GM08714 (cell line): Measurements from ENCODE around the gene MICU1.
"Not testable (repeated sequence)": the region's sequence is repeated elsewhere in the genome, so short reads cannot be mapped to it uniquely, and the experiment has no call there.

ENCODE experiments used
- H3K4me3 ChIP-seq: fragments of 200-500 bp; sonication (Bioruptor generic); 2 replicates; pipeline ENCODE4 v1.5.1; 2014; ENCODE audit warnings: mild to moderate bottlenecking, low read length, inconsistent platforms
- ZNF274 ChIP-seq: IDR thresholded peaks from 2 replicates; pipeline ENCODE4 v1.6.1; 2012; ENCODE audit warnings: mild to moderate bottlenecking, low read depth, low read length

MICU1 gene

DNA sequence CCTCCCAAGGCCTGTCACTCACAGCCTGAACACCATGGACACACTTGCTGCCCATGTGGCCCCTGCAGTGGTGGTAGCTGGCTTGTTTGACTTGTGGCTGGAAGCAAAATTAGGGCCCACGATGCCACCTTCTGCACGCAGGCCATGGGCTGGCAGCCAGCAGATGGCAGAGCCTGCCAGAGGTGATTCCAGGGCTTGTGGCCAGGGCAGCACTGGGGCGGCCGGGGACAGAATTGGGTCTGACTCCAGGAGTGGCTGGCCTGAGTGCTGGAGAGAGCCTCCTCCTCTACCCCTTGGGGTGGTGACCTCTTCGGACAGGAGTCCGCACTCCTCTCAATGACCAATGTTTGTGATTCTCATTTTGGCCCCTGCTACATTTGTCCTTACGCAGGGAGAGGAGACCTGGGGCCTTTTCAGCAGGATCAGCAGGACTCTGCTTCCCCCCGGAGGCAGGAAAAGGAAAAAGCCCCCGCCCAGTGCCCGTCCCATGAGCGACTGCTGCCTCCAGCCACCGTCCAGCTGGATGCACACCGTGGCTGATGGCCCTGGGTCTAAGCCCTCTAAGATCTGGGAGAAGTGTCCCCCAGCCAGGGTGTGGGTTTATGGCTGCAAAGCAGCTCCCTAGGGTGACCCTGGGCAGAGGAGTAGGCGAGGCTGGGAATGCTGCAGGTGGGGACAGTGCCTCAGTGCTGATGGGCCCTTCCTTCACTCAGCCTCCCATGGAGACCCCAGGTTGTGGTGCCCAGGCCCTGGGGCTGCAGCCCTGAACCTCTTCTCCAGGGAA lies 297.6 kb downstream of the MICU1 start:
- no peak overlapping the region for H3K4me3 ChIP-seq
- no peak for TF ChIP-seq ZNF274

DNA sequence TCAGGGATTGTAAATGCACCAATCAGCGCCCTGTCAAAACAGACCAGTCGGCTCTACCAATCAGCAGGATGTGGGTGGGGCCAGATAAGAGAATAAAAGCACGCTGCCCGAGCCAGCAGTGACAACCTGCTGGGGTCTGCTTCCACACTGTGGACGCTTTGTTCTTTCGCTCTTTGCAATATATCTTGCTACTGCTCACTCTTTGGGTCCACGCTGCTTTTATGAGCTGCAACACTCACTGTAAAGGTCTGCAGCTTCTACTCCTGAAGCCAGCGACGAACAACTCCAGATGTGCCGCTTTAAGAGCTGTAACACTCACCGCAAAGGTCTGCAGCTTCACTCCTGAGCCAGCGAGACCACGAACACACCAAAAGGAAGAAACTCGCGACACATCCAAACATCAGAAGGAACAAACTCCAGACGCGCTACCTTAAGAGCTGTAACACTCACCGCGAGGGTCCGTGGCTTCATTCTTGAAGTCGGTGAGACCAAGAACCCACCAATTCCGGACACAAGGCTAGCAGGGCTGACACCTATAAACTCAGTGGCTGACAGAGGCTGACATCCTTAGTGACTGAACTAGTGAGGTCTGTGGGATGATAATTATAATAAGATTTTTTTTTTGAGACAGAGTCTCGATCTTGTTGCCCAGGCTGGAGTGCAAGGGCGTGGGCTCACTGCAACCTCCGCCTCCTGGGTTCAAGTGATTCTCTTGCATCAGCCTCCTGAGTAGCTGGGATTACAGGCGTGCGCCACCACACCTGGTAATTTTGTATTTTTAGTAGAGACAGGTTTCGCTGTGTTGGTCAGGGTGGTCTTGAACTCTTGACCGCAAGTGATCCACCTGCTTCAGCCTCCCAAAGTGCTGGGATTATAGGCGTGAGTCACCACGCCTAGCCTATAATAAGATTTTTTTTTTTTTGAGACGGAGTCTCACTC lies 298.9 kb downstream of the MICU1 start:
- H3K4me3 ChIP-seq: not testable (repeated sequence)

DNA sequence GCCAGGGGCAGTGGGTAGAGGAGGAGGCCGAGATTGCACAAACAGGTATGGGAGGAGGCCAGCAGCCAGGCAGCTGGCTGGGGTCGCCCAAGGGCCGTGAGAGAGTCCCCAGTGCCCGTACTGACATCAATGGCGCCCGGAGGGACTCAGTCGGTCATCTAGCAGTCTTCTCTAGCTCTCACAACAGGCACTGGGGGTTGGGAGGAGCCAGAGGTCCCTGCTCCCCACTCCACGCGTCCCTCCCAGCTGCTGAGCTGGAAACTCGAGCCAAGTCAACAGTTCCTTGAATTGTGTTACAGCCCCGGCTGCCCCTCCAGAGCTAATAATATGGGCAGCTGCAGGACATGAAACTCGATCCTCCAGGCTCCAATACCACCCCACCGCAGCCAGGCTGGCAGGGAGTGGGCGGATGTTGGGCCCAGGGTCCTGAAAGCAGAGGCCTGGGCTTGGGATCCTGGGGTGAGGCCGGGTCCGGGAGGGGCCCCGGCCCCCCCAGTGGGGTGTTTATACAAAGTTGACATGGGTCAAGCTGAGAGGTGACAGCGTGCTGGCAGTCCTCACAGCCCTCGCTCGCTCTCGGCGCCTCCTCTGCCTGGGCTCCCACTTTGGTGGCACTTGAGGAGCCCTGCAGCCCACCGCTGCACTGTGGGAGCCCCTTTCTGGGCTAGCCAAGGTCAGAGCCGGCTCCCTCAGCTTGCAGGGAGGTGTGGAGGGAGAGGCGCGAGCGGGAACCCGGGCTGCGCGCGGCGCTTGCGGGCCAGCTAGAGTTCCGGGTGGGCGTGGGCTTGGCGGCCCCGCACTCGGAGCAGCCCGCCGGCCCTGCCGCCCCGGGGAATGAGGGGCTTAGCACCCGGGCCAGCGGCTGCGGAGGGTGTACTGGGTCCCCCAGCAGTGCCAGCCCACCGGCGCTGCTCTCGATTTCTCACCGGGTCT lies 300.4 kb downstream of the MICU1 start:
- H3K4me3 ChIP-seq: not testable (repeated sequence)

DNA sequence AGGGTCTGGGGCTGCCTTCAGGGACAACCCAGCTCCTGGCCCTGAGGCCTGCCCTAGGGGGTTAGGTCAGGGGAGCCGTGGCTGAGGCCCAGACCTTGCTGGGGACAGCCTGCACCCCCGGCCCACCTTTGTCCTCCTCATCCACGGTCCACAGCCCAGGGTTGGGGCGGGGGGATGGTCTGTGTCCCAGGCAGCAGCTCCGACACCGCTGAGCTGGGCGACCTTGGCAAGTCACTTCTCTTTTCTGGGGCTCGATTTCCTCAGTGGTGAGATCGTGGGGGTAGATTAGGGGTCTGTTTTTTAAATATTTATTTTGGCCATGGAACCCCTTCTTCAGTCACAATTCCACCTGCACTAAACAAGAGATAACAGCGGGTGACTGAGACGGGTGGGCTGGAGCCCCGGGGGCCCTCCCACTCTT lies 302.1 kb downstream of the MICU1 start:
- H3K4me3 ChIP-seq: no peak overlapping the region
- no peak for TF ChIP-seq ZNF274

DNA sequence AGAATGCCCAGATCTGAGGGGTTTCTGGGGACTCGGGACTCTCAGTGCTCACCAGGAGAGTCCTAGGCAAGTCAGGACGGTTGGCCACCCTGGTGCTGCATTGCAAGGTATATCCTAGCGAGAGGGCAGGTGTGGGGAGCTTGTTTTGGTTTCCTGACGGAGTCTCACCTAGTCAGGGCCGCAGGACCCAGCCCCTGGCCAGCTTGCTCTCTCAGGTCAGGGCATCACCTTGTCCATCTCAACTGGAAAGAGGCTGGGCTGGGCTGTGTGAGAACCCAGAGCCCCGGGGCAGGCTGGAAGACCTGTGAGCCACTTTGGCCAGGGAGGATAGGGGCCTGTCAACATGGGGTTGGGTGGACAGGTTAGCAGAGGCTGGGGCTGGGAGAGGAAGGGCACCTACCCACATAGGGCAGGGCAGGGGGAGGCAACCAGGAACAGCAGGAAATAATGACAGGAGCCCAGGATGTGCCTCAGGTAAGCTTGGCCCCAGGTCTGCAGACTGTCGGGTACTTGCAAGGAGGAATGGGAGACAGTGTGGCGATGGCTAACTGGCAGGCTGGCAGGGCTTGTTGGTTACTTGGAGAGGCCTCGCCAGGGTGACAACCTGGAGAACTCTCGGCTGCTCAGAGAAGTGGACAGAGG lies 302.6 kb downstream of the MICU1 start:
- no peak for TF ChIP-seq ZNF274
- H3K4me3 ChIP-seq: no peak overlapping the region

DNA sequence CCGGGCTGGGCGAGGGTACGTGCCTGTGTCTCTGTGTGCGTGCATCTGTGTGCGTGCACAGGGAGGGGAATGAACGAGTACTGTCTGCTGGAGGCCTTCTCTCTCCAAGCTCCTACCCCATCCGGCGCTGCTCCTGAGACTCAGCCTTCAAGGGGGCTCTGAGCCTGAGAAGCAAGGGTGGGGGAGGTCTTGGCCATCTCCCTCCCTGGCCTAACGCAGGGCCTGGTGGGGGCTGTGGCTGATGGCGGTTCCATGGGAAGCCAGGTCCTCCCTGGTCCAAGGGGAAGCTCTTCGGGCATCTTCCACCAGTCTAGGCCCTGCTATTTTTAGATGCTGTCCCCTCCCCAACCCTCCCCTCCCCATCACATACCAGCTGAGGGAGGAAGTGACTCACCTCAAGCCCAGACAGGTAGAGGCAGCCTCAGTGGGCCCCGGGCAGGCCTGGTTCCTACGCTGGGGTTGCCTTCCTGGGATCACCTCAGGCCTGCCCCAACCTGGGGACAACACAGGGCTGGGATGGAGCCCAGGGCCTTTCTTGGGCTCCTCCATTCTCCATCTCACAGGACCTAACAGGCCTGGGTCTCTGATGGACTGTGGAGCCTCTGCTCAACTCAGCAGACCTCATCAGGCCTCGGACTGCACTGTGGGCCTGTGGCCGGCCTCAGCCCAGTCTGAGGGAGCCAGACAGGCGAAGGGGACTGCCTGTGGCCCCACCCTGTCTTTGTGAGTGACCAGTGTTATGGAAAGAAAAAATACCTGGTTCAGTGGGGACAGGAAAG lies 303.4 kb downstream of the MICU1 start:
- H3K4me3 ChIP-seq: no peak overlapping the region
- TF ChIP-seq ZNF274: no peak

DNA sequence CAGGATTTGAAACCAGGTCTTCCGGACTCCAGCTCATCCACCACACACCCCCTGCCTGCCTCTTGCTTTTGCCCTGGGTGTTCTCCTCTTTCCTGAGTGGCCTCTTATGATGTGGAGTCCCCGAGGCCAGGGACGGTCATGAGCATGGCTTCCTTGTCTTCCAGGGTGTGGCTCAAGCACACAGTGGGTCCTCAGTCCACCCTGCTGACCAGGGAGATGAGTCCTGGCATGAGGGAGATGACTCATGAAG lies 303.9 kb downstream of the MICU1 start:
- TF ChIP-seq ZNF274: no peak
- H3K4me3 ChIP-seq: no peak overlapping the region

DNA sequence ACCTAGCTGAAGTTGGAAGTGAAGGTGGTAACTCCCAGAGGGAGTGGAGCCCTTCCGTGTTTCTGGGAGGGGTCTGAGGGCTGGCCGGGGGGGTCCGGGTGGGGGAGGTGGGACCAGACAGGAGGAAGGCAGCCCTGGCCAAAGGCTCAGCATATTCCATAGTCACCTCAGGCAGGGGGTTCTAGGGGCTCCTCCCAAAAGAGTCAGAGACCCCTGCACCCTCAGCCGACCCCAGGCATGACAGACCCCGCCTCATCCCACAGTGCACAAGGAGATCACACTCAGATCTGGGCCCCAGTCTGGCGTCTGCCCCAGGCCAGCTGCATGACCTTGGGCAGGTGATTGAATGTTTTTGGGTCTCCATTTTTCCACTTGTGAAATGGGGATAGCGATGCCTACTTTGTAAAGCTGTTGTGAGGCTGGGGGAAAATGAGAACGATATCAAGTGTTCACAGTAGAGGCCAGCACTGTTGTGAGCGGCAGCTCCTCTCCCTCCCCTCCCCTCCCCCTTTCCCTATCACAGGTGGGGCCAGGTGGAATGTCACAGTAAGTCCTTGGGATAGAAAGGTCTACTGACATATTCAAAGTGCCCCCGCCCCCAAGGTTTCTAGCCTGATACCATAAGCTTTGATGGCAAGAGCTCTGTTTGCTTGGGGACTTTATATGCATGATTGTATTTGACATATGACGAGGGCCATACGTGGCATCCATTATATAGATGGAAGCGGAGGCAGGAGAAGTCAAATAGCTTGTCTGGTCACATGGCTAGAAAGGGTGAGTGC lies 304.4 kb downstream of the MICU1 start:
- no peak for TF ChIP-seq ZNF274
- H3K4me3 ChIP-seq: no peak overlapping the region

DNA sequence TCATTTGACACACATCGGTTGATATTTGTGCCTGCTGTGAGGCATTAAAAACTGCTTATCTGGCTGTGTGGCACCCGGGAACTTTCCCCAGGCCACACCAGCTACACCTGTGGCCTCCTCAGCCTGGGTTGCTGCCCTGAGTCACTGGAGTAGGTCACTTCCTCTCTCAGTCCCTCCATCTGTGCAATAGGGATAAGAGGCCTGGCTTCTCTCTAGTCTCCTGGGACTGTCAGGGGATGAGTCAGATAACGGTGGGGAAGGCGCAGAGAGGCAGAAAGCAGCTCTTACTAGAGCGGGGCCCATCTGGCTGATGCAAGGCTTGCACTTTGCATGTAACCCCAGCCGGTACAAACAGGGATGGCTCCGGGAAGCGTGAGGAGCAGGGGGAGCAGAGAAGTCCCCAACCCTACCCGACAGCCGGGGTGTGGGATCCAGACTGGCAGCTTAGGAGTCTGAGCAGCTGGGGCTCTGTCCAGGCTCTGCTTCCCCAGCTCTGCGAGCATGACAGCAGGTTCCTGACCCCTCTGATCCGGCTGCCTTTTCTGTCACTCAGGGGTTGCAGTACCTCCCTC lies 305.1 kb downstream of the MICU1 start:
- H3K4me3 ChIP-seq: no peak overlapping the region; the same call in 1 of the 2 replicates
- no peak for TF ChIP-seq ZNF274

DNA sequence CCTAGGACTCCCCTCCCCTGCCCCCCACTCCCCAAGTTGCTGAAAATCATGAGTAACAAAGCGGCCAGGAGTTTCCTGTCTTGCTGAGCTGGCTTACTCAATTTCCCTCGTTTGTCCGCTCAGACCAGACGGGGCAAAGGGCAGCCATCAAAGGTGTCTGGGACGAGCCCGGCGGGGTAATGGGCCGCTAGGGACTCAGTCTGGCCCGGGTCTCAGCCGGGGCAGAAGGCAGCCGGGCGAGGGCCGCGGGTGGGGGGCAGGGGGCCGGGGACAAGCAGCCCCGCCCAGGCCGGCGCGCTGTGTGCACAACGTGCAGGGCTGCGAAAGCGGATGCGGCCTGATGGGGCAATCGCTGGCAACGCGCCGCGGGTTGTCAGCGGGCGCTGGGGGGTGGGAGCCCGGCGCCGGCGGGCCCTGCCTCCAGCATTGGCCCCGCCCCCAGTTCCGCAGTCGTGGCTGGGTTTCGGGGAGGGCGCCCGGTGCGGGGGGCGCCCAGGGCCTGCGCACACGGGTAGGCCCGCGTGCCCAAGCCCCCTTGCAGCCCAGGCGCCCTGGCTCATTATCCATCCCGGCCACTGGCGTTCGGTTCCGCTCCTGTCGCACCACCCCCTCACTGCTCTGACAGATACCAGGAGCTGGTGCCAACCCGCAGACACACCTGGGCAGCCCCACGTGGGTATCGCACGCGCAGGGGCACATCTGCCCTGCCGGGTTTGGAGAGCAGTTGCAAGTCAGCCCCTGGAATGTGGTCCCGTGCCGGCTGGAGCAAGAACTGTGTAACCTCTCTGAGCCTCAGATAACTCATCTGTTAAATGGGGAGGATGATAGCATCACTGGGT lies 306.2 kb downstream of the MICU1 start:
- no peak for TF ChIP-seq ZNF274
- peak overlapping the region; percentile 50; the same call in 1 of the 2 replicates for H3K4me3 ChIP-seq
